Forelimb muscle (tissue), 1 donor: ENCODE data around the gene POLD4. TPM values are rescaled to one million over a fixed set of nuclear protein-coding genes. Genes with fewer than 3 reads are reported as not detected.

Experiments used
- DNase-seq: peaks from one replicate; pipeline ENCODE4 v3.0.0-alpha.2; 2013; ENCODE audit warnings: low read depth
- polyA plus RNA-seq: library from polyadenylated mRNA; unstranded; fragments of 120-200 nt; gene quantifications from one replicate; pipeline ENCODE4 v1.2.1, GENCODE V29; 2013; ENCODE audit not compliant: insufficient read length

POLD4 gene
- polyA plus RNA-seq, 1 donor: 31.9 TPM

DNA sequence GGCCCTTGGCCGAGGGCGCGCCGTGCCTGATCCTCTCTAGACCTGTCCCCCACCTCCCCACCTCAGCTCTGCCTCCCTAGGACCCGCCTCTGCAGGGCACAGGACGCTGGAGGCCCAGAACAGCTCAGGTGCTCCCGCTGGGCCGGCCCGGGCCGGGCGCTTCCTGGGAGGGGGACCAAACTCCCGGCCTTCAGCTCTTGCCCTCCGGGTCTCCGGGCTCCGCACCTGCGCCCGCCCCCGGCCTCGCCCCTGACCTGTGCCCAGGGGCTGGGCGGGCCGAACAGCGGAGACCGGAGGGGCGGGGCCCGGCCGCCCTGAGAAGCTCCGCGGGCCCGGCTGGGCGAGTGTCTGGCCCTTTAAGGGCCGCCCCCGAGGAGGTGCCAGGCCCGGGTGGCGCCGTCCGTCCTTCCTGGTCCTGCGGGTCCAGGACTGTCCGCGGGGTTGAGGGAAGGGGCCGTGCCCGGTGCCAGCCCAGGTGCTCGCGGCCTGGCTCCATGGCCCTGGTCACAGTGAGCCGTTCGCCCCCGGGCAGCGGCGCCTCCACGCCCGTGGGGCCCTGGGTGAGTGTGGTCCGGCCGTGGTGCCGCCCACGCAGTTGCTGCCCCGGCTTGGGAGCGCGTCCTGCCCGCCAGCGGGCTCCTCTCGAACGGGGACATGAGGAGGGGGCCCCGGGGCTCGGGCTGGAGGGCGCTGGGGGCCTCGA is 50.1 kb downstream of the POLD4 start, which contains the start of gene SSH3:
Gene SSH3, plus strand, starts transcription at position 399 of the 703 bp plus-strand sequence. Its CDS starts 96 bp downstream, at position 495.
- no peak for DNase-seq

DNA sequence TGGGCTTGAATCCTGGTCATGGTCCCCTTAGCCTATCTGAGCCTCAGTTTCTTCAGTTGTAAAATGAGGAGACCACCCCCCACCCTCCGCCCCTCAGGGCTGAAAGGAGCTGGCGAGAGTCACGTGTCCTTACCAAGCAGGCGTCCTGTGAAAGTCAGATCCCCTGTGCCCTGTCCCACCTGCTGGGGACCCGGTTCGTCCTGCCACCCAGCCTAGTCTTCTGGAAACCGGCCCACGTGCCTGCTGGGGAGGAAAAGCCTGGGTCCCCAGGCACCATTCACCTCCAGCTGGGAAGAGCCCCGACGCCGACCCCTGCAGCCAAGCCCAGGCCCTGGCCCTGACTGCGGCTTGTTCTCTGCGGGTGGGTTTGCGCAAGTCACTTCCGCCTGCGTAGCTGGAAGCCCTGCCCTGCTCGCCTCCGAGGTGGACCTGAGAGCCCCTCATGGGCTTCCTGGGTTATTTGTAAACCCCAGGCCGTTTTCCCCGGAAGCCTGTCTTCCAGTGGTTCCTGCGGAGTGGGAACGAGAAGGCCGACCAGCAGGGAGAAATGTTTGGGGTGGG is 50.7 kb downstream of the POLD4 start:
- no peak for DNase-seq

DNA sequence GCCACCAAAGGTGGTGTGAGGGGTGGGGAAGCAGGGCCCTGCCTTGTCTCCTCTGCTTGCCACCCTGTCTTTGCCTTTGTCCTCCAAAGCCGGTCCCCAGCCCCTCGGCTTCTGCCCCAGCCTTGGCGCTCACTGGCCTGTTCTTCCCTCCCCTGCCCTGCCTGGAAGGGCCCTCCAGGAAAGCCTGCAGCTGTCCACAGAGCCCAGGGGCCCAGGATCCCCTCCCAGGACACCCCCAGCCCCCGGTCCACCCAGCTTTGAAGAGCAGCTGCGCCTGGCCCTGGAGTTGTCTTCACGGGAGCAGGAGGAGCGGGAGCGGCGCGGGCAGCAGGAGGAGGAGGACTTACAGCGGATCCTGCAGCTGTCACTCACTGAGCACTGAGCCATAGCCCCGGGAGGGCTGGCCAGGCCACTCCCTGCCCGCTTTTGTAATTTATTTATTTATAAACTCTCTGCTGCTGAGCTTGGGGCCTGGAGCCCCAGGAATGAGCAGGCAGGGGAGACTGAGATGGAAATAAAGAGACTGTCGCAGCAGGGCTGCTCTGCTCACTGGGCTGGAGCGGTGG is 51.3 kb downstream of the POLD4 start:
- DNase-seq: no peak

DNA sequence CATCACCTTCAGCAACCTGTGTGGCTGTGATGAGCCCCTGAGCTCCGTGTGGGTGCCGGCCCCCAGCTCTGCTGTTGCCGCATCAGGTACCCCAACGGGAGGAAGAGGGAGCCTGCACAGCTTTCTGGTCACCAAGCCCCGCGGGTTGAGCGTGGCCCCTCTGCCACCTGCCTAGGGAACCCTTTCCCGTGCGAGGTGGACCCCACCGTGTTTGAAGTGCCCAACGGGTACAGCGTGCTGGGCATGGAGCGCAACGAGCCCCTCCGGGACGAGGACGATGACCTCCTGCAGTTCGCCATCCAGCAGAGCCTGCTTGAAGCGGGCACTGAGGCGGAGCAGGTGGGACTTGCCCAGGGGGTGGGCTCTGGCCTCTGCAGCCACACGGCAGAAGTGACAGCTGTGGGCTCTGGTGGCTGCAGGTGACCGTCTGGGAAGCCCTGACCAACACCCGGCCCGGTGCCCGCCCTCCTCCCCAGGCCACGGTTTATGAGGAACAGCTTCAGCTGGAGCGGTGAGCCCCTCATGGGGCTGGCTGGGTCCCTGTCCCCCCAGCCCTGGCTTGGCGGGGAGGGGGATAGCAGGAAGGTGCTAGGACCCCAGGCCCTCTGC is 51.9 kb downstream of the POLD4 start:
- no peak for DNase-seq

Other genes with a start within 250 kb of the POLD4 start
- 51.6 TPM for gene KDM2A, start 234.3 kb downstream of the POLD4 start, polyA plus RNA-seq
- 45.9 TPM for gene GRK2, start 87.1 kb downstream of the POLD4 start, polyA plus RNA-seq
- 29.3 TPM for gene ANKRD13D, start 64.2 kb downstream of the POLD4 start, polyA plus RNA-seq
- 17.6 TPM for gene SSH3, start 50.0 kb downstream of the POLD4 start, polyA plus RNA-seq
- 3.6 TPM for gene CLCF1, start 20.1 kb upstream of the POLD4 start, polyA plus RNA-seq
- gene RAD9A, start 38.4 kb upstream of the POLD4 start, polyA plus RNA-seq: 8.2 TPM
- 123 TPM for gene PPP1CA, start 48.3 kb upstream of the POLD4 start, polyA plus RNA-seq
- 6.6 TPM for gene TBC1D10C, start 50.5 kb upstream of the POLD4 start, polyA plus RNA-seq
- 73.3 TPM for gene CARNS1, start 62.1 kb upstream of the POLD4 start, polyA plus RNA-seq
- 32.0 TPM for gene RPS6KB2, start 74.9 kb upstream of the POLD4 start, polyA plus RNA-seq
- 1.1 TPM for gene PTPRCAP, start 84.1 kb upstream of the POLD4 start, polyA plus RNA-seq
- gene CORO1B, start 89.9 kb upstream of the POLD4 start, polyA plus RNA-seq: 26.2 TPM
- not detected for gene GPR152, start 99.2 kb upstream of the POLD4 start, polyA plus RNA-seq
- 1.1 TPM for gene CABP4, start 101.8 kb upstream of the POLD4 start, polyA plus RNA-seq
- 53.4 TPM for gene TMEM134, start 115.7 kb upstream of the POLD4 start, polyA plus RNA-seq
- 42.0 TPM for gene AIP, start 129.5 kb upstream of the POLD4 start, polyA plus RNA-seq
- 6.3 TPM for gene PITPNM1, start 151.8 kb upstream of the POLD4 start, polyA plus RNA-seq
- gene CDK2AP2, start 154.6 kb upstream of the POLD4 start, polyA plus RNA-seq: 16.2 TPM
- not detected for gene CABP2, start 169.9 kb upstream of the POLD4 start, polyA plus RNA-seq
- 200 TPM for gene GSTP1, start 230.3 kb upstream of the POLD4 start, polyA plus RNA-seq